ENCODE data around the gene NEURL1. TPM values are rescaled to one million over a fixed set of nuclear protein-coding genes. Genes with fewer than 3 reads are reported as not detected.

The NEURL1 gene
- total RNA-seq, 1 experiment from 2014 or later = 0.06 TPM

DNA sequence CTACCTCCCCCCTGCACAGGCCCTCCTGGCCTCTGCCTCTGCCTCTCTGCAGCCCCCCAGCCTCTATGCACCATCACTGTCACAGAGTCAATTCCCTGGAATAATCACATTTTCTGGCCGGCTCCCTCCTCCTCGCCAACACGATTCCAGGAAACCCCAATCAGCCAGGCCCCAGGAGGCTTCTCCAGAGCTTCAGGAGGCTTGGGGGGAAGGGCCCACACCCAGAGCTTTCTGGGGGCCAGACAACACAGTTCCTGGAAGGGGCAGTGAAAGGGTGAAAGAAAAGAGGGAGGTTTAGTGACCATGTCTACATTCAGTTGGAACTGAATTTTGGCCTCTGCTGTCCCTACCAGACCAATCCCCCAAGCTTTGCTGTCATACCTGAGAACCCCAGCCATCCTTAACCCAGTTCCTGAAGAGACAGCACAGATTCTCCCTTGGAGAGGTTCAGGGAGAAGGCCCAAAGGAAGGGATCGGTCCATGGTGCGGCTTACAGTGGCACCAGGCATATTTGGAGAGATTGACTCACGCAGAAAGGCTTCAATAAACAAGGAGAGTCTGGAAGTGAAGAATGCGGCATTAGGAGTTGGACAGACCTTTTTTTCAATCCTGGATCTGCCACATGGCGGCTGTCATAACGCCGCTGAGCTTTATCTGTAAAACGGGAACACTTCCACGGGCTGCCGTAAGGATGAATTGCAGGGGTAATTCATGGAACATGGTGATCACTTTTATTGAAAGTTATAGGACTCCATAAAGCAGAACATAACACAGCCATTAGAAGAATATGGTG lies 89.0 kb downstream of the NEURL1 start:
- DNase-seq (ENCODE audit: low read depth) = no peak

- DNase-seq (ENCODE audit: low read depth) = no peak
Observed at GRCh38 chr10:103583871-103584215, 90.3 kb downstream of the NEURL1 start.

GRCh38 chr10:103584216-103585010 lies 90.9 kb downstream of the NEURL1 start:
- no peak for DNase-seq (ENCODE audit: low read depth)

- no peak for DNase-seq (ENCODE audit: low read depth)
Observed at GRCh38 chr10:103585011-103585405, 91.5 kb downstream of the NEURL1 start.

DNA sequence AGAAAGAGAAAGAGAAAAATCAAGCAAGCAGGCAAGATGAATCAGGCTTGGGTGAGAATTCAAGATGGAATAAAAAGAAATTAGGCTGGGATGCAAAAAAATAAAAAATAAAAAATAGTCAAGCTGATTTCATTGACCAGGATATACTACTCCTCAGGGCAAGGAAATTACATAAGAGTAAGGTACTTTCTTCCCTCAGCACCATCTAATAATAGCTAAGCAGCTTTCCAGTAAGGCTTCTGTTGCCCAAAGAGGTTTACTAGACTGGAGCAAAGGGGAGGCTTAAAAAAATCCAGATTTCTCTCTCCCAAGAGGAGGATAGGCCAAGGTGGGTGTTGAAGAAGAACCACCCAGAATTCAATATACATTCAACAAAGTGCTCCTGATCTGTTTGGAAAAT lies 93.6 kb downstream of the NEURL1 start:
- DNase-seq (ENCODE audit: low read depth) = no peak

DNA sequence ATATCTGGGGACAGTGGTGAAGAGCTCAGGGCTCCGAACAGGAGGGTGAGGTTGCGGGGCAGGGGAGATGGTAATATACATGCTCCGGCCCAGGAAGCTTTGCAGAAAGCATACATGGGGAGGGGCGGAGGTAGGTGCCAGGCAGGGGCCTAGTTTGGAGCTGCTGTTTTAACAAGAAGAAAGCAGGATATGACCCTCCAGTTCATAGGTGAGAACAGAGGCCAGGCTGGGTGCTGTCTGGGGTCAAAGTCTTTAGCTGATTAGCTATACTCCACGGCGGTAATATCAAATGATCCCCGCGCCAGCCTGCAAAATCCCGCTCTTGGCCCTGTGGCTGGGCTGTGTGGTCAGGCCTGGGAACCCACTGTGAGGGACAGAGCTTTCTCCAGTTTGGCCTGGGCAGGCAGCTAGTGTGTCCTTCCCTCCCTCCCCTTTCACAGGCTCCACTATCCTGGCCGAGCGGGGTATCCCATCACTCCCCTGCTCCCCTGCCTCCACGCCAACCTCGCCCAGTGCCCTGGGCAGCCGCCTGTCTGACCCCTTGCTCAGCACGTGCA lies 95.6 kb downstream of the NEURL1 start:
- no peak for DNase-seq (ENCODE audit: low read depth)

DNA sequence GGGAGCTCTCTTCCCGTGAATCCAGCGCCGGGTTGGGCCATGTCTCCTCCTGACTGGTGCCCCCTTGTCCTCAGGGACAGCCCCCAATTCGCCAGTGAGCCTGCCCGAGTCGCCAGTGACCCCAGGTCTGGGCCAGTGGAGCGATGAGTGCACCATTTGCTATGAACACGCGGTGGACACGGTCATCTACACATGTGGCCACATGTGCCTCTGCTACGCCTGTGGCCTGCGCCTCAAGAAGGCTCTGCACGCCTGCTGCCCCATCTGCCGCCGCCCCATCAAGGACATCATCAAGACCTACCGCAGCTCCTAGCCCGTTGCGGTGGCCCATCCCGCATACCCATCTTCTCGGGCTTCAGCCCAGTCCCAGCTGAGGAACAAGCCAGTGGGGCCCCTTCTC lies 96.6 kb downstream of the NEURL1 start:
- DNase-seq (ENCODE audit: low read depth) = no peak

- no peak for DNase-seq (ENCODE audit: low read depth)
Observed at GRCh38 chr10:103590744-103591291, 97.3 kb downstream of the NEURL1 start.

DNA sequence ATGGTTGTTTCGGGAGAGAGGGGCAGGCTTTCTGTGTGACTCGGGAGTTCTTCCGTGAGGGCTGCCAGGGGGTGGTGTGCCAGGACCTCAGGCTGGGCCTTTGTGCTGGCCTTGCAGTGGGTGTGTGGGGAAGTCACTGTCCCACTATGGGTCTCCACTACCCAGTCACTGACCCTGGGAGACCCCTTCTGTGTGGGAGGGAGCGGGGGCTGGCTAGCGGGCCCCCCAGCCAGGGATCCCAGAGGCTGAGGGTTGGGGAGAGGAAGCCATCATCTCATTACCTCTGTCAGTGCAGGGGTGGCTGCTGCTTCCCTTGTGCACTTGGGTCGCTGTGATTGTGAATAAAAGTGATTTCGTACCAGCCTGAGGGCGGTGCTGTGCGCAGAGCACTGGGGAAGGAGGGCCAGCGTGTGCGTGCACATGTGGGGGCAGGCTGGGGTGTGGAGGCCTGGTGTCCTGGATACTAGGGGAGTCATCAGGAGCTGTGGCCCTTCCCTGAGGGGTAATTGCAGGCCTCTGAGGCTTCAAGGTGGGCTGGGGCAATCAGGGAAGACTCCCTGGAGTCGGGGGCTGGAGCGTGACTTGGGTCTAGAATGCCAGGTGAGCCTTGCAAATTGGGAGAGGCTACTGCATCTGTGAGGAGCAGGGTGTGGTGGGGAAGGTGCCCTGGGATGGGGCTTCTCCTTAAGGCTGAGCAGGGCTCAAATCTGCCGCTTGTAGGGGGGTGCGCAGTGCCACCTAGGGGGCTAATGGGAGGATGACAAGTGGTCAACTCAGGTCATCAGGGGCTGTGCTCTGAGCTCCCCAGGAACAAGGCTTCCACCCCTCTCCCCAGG lies 98.9 kb downstream of the NEURL1 start:
- DNase-seq (ENCODE audit: low read depth) = peak; percentile 25

DNA sequence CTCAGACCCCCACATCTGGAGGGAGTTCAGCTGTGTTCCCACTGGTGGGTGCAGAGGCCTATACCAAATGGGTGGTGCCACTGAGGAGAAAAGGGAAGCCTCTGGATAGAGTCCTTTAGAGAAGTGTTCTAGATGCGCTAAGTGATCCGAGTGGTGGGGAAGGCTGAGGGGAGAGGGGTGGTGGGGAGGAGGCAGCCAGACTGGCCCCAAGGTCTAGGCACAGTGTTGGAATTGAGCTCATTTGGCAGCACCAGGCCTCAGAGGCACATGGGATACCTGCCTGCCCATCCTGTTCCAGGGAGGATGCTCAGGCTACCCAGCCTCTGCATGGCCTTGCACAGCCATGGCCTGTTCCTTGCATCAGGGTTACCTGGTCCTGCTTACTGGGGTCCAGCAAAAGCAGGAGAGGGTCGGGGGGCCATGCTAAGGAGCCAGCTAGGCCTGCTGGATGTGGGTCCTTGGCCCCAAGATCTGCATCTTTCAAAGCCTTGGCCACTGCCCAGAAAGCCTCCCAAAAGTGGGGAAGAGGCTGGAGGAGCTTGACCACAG lies 99.6 kb downstream of the NEURL1 start:
- no peak for DNase-seq (ENCODE audit: low read depth)

DNA sequence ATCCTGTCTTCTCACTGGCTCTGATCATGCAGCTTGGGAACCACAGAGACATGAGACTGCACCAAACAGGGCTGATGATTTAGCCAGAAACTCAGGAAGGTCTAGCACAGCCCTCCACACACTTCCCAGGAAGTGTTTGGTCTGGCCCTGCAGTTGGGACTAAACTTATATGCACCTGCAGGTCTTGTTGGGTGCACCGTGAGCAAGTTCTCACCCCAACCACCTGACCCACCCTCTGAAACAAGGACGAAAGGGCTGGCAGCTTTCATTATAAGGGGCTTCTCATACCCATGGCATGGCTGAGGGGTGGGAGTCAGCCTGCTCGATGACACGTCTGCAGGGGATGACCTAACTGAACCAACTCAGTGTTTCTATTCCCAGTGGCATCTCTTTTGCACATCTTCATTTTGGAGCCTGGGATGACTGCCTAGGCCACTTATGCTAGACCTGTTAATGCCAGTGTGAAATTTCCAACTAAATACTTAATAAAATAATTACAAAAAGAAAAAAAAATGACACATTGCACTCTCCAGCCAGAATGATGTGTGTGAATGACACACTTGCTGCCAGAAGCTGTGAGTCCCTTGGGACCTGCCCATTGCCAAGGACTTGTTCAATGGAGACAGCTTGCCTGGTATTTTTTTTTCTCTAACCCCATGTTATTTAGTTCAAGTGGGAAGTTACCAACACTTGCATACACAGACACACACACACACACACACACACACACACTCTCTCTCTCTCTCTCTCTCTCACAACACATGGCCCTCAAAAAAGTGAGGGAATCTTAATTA lies 102.6 kb downstream of the NEURL1 start:
- peak; percentile 14 for DNase-seq (ENCODE audit: low read depth)

DNA sequence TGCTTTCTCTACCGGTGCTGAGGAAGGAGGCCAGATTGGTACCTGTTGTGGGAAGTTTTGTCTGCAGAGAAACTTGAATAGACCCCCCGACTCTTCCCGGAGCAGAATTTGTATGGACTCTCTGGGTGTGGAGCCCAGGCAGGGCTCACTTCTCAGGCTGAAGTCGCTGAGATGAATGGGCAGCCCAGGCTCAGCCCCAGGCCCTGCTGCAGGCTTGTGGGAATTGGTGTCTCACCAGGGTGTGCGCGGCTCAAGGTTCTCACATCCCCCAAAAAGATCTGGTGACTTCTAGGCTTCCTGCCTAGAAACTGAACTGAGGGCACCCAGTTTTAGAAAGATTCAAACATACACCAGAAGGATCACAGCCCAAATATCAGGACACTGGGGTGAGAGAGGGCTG lies 103.5 kb downstream of the NEURL1 start:
- no peak for DNase-seq (ENCODE audit: low read depth)

DNA sequence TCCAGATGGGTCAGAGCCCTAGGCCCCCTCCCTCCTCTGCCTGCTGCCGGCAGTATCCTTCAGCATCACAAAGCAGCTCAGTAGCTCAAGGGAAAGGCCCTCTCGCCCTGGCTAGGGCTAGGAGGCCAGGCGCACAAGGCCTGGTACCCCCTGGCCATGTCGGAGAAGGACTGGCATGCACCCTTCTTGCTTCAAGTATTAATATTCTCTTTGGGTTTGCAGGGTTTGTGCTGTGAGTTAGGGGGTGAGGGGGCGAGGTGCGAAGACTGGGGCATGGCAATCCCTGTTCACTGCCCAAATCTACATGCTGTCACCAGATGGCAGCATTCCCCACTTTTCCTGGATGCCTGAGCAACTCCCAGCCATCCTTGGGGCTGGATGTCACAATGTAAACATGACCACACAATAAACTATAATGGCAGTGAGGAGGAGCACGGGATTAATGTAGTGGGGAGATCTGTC lies 105.2 kb downstream of the NEURL1 start:
- DNase-seq (ENCODE audit: low read depth) = peak; percentile 66

GRCh38 chr10:103599211-103599610 lies 105.7 kb downstream of the NEURL1 start:
- DNase-seq (ENCODE audit: low read depth) = no peak

GRCh38 chr10:103599907-103600306 lies 106.4 kb downstream of the NEURL1 start:
- no peak for DNase-seq (ENCODE audit: low read depth)

DNA sequence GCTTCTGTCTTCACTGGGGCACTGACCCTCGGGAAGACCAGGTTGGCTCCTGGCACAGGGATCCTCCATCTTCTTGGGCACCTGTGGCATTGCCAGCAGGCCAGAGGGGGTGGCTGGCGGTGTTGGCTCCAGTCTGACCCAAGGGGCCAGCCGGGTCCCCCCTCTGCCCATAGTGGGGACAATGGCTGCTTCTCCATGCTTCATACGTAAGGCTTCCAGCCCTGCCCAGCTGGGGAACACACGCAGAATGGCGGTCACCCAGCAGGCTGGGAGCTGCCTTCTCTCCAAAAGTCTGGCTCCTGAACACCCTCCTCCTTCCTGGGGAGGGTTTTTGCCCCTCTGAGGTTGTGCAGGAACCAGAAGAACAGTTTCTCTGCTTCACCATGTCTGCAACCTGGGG lies 106.8 kb downstream of the NEURL1 start:
- DNase-seq (ENCODE audit: low read depth) = no peak

GRCh38 chr10:103600956-103601569 lies 107.6 kb downstream of the NEURL1 start:
- no peak for DNase-seq (ENCODE audit: low read depth)

GRCh38 chr10:103602028-103602851 lies 108.7 kb downstream of the NEURL1 start:
- DNase-seq (ENCODE audit: low read depth) = no peak

DNA sequence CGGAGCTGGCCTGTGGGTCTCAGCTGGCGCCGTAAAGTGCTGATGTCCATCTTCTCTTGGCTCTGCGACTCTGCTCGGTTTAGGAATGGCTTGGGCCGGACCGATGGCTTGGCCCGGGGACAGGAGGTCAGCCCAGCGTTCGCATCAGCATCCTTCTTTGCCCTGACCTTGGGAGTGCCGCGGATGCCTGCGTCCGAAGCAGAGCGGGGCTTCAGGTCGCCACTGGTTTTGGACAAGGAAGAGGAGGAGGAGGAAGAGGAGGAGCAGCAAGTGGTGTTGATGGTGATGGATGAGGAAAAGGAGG lies 109.3 kb downstream of the NEURL1 start:
- DNase-seq (ENCODE audit: low read depth) = no peak

Data from LHCN-M2 (cell line).